Stimulated activated CD4-positive, alpha-beta T cell treated with anti-CD3 and anti-CD28 coated beads, Interleukin-1b, Interleukin-23, amount 100 ng/mL, for 24 hours (primary cell): ENCODE data around the gene SSX5.
"Not testable (repeated sequence)": the region's sequence is repeated elsewhere in the genome, so short reads cannot be mapped to it uniquely, and the experiment has no call there.

ENCODE experiments used
- DNase-seq, 4 experiments: peaks; one replicate each; pipeline ENCODE4 v3.0.0-alpha.2; 2020; ENCODE audit warnings: low read depth in 4 of 4, low spot score in 1 of 4

The SSX5 gene, protein sequence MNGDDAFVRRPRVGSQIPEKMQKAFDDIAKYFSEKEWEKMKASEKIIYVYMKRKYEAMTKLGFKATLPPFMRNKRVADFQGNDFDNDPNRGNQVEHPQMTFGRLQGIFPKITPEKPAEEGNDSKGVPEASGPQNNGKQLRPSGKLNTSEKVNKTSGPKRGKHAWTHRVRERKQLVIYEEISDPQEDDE

DNA sequence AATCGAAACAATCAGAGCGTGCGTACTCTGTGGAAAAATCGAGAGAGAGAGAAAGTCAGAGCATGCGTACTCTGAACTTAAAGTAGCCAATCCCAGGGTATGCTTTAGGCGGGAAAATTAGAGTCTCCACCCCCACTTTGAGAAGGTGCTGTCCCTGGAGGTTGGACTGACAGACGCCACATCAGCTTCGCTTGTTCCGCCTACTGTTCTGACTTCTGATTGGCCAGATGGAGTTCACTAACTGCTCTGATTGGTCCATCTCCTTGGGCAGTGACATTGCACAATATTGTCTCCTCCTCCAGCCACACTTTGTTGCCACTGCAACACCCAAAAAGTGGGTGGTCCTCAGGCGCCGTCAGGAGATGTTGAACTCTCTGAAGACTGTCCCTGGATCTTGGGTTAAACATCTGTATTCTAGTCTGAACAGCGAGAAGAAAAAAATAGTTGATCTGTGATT, at the start of gene SSX5:
SSX5 (minus strand) TSS at position 51 of the 457 bp plus-strand sequence. CDS start 1,437 bp downstream, outside the sequence.
- DNase-seq: no peak

DNA sequence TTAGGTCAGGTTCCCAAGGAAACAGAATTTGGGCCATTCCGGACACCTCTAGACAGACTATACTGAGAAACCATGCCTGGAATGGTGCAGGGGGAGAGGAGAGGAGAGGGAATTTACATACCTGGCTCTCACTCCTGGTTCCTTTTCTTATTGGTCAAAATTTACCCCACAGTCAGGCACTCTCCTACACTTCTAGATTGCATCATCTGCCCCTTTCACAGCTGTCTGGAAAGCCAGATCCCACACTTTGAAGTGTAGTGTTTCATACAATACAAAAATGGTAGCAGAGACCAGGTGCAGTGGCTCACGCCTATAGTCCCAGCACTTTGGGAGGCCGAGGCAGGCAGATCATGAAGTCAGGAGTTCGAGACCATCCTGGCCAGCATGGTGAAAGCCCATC, 27.6 kb upstream of the SSX5 start:
- not testable (repeated sequence) for DNase-seq

DNA sequence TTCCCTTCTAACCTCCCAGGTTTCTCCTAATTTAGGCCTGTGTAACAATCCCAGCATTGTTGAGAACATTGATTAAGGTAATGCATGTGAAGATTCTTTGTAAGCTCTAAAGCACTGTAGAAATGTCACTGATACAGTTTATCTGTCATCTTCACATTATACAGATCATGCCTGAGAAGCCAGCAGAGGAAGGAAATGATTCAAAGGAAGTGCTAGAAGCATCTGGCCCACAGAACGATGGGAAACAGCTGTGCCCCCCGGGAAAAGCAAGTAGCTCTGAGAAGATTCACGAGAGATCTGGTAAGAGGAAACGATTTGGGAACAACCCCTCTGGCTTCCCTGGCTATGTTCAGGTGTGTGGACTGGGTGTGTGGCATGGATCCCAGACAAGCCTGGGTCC, 17.7 kb upstream of the SSX5 start:
- not testable (repeated sequence) for DNase-seq

DNA sequence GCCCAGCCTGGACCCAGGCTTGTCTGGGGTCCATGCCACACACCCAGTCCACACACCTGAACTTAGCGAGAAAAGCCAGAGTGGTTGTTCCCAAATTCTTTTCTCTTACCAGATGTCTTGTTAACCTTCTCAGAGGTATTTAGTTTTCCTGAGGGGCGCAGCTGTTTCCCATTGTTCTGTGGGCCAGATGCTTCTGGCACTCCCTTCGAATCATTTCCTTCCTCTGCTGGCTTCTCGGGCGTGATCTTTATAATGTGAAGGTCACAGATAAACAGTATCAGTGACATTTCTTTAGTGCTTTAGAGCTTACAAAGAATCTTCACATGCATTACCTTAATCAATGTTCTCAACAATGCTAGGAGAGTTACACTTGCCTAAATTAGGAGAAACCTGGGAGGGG, 6.6 kb downstream of the SSX5 start:
- DNase-seq: not testable (repeated sequence)

DNA sequence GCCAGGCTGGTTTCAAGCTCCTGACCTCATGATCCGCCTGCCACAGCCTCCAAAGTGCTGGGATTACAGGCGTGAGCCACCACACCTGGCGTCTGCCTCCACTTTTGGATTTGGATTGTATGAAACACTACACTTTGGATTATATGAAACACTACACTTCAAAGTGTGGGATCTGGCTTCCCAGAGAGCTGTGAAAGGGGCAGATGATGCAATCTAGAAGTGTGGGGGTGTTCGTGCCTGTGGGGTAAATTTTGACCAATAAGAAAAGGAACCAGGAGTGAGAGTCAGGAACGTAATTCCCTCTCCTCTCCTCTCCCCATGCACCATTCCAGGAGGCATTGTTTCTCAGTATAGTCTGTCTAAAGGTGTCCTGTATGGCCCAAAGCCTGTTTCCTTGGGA, 14.7 kb downstream of the SSX5 start:
- DNase-seq: not testable (repeated sequence)

DNA sequence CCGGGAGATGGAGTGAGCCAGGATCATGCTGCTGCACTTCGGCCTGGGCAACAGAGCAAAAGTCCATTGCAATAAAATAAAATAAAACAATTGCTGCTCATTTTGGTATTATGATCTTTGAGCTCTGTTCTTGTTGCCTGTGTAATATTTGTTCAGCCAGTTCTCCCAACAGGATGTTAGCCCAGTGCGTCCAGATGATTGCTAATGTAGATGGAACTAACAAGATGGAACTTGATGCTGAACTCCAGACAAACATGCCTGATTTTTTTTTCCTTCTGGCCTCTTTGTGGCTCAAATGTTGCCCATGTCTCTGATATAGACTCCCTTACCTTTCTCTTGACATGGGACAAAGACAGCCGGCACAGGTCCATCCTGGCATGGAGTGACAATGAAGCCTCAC, 15.8 kb downstream of the SSX5 start:
- DNase-seq: no peak

DNA sequence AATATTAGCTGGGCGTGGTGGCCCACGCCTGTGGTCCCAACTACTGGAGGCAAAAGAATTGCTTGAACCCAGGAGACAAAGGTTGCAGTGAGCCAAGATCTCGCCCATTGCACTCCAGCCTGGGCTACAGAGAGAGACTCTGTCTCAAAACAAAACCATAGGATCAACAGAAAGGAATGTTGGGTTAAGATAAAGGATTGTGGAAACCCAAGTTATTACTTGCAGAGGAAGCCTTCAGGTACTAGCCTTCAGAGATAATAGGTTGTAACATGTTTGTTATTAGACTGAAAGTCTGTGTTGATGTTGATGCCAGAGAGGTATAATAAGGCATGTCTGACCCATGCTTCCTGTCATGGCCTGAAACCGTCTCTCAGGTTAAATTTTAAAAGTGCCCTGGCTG, 16.9 kb downstream of the SSX5 start:
- DNase-seq: no peak

DNA sequence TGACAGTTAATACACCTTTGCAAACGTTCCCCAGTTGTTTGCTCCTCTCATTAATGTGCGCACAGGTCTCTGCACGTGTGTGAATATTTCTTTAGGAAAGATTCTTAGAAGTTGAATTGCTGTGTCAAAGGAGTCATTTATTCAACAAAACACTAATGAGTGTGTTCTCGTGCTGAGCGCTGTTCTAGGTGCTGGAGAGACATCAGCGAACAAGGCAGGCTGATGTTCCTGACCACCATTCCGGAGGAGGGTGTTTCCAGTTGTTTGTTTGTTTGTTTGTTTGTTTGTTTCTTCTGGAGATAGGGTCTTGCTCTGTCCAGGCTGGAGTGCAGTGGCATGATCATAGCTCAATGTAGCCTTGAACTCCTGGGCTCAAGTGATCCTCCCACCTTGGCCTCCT, 30.3 kb downstream of the SSX5 start:
- DNase-seq: not testable (repeated sequence)

DNA sequence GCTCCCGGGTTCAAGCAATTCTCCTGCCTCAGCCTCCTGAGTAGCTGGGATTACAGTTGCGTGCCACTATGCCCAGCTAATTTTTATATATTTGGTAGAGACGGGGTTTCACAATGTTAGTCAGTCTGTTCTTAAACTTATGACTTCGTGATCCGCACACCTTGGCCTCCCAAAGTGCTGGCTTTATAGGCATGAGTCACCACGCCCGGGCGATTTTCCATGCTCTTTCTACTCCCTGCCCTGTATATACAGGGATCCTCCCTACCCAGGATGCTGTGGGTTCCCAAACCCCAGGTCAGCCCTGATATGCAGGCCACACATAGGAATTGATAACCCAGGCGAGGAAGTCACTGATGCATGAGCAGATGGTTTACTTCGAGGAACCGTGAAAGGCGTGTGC, 31.4 kb downstream of the SSX5 start:
- no peak for DNase-seq

DNA sequence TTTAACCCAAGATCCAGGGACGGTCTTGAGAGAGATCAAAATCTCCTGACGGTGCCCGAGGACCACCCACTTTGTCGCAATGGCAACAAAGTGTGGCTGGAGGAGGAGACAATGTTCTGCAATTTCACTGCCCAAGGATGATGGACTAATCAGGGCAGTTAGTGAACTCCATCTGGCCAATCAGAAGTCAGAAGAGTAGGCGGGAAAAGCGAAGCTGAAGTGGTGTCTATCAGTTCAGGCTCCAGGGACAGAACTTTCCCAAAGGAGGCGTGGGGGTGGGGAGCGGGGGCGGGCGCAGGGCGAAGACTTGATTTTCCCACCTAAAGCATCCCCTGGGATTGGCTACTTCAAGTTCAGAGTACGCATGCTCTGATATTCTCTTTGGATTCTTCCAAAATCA, 40.6 kb downstream of the SSX5 start:
- no peak for DNase-seq

DNA sequence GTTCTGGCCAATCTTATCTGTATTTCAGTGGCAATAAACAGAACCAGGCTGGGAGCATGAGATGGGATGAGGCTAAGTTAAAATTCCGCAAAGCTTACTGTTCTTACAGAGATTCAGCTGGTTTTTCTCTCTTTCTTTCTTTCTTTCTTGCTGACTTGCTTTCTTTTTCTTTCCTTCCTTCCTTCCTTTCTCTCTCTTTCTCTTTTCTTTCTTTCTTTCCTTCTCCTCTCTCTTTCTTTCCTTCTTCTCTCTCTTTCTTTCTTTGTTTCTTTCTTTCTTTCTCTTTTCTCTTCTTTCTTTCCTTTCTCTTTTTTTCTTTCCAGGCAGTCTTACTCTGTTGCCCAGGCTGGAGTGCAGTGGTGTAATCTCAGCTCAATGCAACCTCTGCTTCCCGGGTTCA, 41.8 kb downstream of the SSX5 start:
- DNase-seq: no peak

DNA sequence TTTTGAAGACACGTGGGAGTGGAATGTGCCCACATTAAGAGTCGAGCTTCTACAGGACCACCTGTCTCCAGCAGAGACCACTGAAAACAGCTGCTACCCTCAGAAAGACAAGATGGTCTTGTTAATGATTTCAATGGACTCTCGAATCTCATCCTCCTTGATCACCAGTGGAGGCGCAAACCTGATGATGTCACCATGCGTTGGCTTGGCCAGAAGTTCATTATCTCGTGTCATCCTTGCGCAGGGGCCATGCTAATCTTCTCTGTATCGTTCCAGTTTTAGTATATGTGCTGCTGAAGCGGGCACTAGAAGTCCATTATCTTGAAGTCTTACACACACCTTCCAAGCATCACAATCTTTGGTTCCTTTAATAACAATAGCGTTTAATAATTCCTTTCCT, 42.8 kb downstream of the SSX5 start:
- no peak for DNase-seq

DNA sequence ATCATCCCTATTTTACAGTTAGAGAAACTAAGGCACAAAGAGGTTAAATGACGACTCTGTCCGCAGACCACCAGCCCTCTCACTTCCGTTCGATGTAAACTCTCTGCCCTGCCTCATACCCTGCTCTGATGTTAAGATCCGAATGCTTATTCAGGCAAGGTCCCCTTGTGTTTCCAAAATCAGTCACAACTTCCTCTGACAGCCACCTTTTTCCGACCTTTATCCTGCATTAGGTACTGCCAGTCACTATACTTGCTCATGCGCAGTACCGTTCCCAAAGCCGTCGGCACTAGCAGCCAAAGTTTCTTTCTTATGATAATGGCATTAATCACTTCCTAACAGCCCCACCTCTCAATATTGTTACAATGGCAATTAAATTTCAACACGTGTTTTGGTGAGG, 53.9 kb downstream of the SSX5 start:
- DNase-seq: peak in 2 of 4 experiments; percentile 3 to 8

DNA sequence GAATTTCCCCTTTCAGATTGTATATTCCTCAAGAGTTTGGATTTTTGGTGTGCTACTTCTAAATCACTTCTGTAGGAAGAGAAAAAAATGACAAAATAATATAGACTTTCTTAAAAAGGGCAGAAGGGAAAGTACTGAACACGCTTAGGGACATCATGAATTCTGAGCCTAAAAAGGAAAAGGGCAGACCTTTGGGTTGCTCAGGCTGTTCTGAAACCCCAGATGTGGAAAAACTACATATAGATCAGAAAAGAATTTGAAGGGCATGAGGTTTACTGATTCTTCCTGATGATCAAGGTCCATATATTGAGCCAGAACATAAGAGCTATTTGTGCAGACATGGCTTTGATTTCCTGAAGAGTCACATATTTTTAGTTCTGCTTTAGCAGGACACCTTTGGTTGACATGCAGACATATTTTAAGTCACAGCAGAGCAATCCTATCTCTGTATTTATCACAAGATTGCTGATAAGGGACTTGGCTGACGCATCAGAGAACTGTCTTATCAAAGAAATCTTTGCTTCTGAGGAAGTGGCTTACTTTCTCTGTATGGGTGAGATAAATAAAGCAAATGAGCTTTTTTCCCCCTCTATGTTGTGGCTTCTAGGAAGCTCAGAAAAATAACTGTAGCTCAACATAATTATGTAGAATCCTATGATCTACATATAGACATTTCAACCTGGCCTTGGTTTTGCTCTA, 54.6 kb downstream of the SSX5 start:
- not testable (repeated sequence) for DNase-seq

DNA sequence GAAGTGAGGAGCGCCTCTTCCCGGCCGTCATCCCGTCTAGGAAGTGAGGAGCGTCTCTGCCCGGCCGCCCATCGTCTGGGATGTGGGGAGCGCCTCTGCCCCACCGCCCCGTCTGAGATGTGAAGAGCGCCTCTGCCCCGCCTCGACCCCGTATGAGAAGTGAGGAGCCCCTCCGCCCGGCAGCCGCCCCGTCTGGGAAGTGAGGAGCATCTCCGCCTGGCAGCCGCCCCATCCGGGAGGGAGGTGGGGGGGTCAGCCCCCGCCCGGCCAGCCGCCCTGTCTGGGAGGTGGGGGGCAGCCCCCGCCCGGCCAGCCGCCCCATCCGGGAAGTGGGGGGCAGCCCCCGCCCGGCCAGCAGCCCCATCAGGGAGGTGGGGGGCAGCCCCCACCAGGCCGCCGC, 57.5 kb downstream of the SSX5 start:
- DNase-seq: not testable (repeated sequence)
